Cerebellar cortex (tissue), 1 donor: ENCODE results near the gene MBNL1.

Experiments
- DNase-seq: peaks from one replicate; pipeline ENCODE4 v3.0.0-alpha.2; 2015; ENCODE audit warnings: low spot score

The MBNL1 gene

GRCh38 chr3:152491922-152492321, 223.2 kb downstream of the MBNL1 start:
- DNase-seq = no peak

GRCh38 chr3:152496286-152496685, 227.6 kb downstream of the MBNL1 start:
- DNase-seq = no peak

GRCh38 chr3:152496716-152497115, 228.0 kb downstream of the MBNL1 start:
- no peak for DNase-seq

GRCh38 chr3:152497457-152497856, 228.7 kb downstream of the MBNL1 start:
- no peak for DNase-seq

- DNase-seq = no peak
Measured at GRCh38 chr3:152497890-152498289, 229.2 kb downstream of the MBNL1 start.

GRCh38 chr3:152499791-152500385, 231.2 kb downstream of the MBNL1 start:
- DNase-seq = no peak

GRCh38 chr3:152505926-152506325, 237.2 kb downstream of the MBNL1 start:
- no peak for DNase-seq

- DNase-seq = no peak
Measured at GRCh38 chr3:152508705-152509104, 240.0 kb downstream of the MBNL1 start.

- DNase-seq = no peak
Measured at GRCh38 chr3:152511904-152512303, 243.2 kb downstream of the MBNL1 start.

GRCh38 chr3:152513301-152513960, 244.7 kb downstream of the MBNL1 start:
- no peak for DNase-seq
